HG02938 (cell line): ENCODE data around the gene CTNND2.

ENCODE experiments used
- ATAC-seq: cut with Tn5 transposase; IDR thresholded peaks from one replicate; pipeline ENCODE4 v1.9.1; 2021; ENCODE audit warnings: mild to moderate bottlenecking, moderate library complexity; ENCODE audit not compliant: unreplicated experiment

The CTNND2 gene

DNA sequence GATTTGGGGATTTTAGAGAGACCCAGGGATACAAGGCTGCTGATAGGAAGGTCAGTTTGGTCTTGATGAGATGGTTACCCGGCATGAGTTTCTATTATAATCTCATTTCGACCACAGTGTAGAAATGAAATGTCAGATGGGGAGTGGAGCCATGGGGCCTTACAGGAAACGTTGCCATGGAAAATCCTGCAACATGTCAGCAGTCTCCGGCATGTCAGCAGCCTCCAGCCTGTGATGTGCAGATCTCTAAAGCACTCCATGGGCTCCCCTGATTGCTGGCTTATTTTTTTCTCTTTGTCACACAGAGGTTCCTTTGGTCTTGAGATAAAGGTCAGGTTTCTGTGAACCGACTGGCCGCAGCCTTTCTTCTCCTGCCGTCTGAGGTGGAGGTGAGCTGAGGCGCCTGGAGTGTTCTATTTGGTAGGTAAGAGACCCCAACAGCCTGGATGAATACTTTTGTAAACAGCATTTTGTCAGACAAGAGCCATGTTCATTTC is 934.5 kb downstream of the CTNND2 start:
- no peak for ATAC-seq

DNA sequence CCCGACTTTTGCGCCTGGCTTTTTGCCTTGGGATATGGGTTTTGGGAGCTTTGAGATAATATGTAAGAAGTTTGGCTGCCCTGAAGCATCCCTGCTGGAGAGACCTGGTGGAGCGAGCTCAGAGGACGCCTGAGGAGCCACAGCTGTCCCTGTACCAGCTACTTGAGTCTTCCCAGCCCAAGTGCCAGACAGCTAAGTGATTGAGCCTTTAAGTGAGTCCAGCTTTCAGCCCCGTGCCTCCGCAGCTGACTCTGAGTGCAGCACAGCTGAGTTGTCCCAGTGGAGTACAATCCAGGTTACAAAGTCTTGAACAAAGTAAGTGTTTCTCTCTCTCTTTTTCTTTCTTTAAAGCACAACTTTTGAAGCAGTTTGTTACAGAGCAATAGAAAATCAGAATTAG is 939.4 kb downstream of the CTNND2 start:
- ATAC-seq = no peak

GRCh38 chr5:10958728-10959127 is 945.5 kb downstream of the CTNND2 start:
- no peak for ATAC-seq

DNA sequence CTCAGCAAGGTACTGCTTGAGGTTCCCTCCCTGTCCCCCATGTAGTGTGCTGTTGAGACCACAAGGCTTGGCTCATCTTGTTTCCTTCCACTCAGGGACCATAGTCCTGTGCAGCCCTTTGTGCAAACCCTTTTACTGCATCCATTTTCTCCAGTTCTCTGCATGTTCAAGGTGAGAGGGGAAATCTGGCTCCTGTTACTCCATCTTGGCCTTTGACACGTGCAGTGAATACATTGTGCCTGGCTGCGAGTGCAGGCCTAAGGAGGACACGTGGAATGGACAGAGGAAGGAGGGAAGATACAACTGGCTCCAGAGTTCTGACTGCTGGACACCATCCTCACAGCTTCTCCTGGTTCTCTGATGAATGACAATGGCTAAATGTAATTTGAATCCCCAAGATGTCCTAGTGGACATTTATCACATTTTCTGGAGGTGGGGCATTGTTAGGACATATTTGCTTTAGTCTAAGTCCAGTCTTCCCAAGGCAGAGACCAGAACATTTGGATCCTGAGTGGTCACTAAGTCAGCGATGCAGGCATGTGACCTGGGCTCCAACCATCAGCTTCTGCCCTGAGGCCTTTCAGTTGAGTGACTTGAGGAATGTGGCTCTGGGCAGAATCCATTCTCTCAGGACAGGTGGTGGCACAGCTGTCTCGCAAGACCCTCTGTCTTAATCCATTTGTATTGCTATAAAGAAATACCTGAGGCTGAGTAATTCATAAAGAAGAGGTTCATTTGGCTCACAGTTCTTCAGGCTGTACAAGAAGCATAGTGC is 954.2 kb downstream of the CTNND2 start:
- ATAC-seq = no peak

- no peak for ATAC-seq
Measured at GRCh38 chr5:10946050-10946449, 958.2 kb downstream of the CTNND2 start.

GRCh38 chr5:10941900-10942299 is 962.3 kb downstream of the CTNND2 start:
- no peak for ATAC-seq

DNA sequence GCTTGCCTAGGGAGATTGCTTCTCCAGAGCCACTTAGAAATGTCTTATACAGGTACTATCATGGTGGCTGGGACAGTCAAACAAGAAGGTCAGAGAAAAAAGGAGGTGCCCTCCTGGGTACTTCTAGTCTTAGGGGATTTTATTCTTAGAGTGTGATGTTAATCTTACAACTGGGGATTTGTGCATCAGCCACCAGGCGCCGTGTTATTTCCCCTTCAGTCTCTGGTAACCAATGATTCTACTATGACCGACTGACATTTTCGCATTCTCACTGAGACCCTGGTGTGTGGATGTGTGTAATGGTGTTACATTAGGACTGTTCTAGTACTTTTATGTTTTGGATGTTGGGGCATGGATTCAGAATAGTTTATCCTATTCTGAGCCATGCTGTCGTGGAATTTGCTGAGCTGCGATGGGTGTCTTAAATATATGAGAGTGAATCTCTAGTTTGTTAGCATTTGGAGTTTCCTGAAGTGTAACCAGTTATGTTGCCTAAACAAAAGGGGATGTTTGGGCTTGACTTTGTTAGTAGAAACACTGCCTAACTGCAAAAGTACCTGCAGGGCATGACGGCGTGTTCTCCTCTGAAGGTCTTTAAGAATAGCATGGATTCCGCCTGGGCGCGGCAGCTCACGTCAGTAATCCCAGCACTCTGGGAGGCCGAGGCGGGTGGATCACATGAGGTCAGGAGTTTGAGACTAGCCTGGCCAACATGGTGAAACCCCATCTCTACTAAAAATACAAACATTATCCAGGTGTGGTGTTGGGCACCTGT is 968.0 kb downstream of the CTNND2 start:
- no peak for ATAC-seq

GRCh38 chr5:10935536-10935935 is 968.7 kb downstream of the CTNND2 start:
- ATAC-seq = no peak

DNA sequence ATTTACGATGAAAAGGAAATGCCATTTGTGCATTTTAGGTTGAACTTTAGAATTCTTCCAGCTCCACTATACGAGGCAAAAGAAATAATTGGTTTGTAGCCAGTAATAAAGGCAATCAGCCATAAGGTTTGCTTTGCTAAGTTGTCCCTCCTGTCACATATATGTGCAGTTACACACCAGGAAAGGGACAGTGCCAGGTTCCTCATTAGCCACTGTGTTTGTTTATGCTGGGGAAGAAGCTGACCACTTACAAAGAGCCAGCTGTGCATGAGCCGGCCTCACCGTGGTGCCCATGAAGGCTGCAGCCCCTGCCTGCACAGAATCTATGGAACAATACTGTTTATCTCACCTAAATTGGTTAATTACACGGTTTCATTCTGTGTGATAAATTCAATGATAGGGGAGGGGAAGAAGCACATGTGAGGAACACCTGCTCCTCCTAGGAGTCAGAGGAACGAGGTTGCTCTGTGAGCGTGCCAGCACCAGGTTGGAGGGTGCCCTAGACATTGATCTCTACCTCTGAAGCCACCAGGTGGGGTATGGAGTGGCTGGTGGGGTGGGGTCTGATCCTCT is 969.4 kb downstream of the CTNND2 start:
- ATAC-seq = no peak

DNA sequence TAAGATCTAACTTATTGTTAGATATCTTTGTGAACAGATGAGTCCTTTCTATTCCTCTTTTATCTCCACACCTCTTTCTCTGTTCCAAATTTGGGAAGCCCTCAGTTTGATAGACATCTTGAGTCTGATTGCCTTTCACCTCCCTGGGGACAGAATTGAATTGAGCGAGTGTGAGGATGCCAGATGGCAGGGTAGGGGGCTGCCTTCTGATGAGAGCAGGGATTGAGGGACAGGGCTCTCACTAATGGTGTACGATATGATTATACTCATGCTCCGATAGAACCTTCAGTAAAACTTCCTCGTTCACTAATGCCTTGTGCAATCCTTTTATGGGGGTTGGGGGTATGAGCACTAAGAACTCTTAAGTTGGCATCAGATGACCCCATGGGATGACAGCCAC is 971.1 kb downstream of the CTNND2 start:
- no peak for ATAC-seq

DNA sequence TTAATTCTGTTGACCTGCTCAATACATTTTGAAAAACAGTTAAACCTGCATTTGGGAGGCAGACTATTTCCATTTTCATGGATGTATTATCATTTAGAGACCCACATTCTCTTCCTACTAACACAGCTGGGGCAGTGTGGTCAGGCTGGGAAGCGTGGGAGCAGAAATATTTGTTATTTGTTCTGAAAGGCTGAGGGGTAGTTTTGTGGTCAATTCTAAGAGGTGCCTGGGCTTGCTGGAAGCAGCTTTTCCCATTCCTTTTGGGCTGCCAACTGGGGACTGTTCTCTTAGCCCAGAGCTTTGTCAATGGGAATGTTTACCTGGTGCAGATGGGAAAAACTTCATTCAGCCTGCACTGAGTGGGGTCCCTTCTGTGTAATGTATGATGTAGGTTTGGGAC is 971.8 kb downstream of the CTNND2 start:
- ATAC-seq = no peak

- no peak for ATAC-seq
Measured at GRCh38 chr5:10927608-10928007, 976.6 kb downstream of the CTNND2 start.

DNA sequence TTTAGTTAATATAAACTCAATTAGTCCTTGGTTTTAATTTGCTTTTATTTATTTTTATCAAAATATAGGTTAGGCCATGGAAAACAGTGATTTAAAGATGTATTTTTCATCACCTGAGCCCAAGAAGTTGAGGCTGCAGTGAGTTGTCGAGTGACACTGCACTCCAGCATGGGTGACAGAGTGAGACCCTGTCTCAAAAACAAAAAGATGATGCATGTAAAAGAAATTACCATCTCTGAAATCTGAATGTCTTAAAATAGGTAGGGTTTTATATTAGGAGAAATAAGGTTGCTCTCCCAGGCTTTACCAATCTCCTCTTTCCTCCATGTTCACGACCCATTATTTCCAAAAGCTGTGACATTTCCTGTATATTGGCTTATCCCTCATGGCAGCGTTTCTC is 980.9 kb downstream of the CTNND2 start:
- no peak for ATAC-seq
